Coronary artery (tissue), 2 donors: ENCODE results near the gene LLGL2.

Experiments used
- DNase-seq: peaks from one replicate; pipeline ENCODE4 v3.0.0-alpha.2; 2017; ENCODE audit warnings: low spot score
- H3K27ac ChIP-seq, 2 donors: fragments of 200-600 bp; sonication (generic); one replicate each; pipeline ENCODE4 v1.5.1; 2016 to 2019
- H3K4me3 ChIP-seq: fragments of 200-600 bp; sonication (generic); 2 replicates; pipeline ENCODE4 v1.5.1; 2016; ENCODE audit warnings: mild to moderate bottlenecking, moderate library complexity
- TF ChIP-seq, protein P1 (sequence below): fragments of 200-600 bp; sonication (generic); IDR thresholded peaks from one replicate; pipeline ENCODE4 v1.5.1; 2019; ENCODE audit warnings: antibody characterized with exemption

The LLGL2 gene

DNA sequence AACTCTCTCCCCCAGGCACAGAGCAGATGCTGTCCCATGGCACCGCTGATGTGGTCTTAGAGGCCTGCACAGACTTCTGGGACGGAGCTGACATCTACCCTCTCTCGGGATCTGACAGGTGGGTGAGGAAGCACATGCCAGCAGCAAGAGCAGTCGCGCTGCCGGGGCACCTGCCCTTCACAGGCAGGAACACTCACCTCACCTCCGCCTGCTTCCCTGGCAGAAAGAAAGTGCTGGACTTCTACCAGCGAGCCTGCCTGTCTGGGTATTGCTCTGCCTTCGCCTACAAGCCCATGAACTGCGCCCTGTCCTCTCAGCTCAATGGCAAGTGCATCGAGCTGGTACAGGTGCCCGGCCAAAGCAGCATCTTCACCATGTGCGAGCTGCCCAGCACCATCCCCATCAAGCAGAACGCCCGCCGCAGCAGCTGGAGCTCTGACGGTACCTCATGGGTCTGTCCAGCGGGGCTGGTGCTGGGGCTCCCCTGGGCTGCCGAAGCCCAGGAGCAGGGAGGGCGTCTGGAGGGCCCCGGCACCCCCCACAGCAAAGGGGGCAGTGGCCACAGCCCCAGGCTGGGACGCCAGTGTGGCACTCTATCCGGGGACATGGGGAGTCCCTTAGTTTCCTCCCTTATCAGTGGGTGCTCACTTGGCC lies 31.9 kb upstream of the LLGL2 start:
- no peak overlapping the region for H3K27ac ChIP-seq
- no peak for DNase-seq
- TF ChIP-seq, protein P1, sequence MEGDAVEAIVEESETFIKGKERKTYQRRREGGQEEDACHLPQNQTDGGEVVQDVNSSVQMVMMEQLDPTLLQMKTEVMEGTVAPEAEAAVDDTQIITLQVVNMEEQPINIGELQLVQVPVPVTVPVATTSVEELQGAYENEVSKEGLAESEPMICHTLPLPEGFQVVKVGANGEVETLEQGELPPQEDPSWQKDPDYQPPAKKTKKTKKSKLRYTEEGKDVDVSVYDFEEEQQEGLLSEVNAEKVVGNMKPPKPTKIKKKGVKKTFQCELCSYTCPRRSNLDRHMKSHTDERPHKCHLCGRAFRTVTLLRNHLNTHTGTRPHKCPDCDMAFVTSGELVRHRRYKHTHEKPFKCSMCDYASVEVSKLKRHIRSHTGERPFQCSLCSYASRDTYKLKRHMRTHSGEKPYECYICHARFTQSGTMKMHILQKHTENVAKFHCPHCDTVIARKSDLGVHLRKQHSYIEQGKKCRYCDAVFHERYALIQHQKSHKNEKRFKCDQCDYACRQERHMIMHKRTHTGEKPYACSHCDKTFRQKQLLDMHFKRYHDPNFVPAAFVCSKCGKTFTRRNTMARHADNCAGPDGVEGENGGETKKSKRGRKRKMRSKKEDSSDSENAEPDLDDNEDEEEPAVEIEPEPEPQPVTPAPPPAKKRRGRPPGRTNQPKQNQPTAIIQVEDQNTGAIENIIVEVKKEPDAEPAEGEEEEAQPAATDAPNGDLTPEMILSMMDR, result no peak
- H3K4me3 ChIP-seq, result no peak overlapping the region

DNA sequence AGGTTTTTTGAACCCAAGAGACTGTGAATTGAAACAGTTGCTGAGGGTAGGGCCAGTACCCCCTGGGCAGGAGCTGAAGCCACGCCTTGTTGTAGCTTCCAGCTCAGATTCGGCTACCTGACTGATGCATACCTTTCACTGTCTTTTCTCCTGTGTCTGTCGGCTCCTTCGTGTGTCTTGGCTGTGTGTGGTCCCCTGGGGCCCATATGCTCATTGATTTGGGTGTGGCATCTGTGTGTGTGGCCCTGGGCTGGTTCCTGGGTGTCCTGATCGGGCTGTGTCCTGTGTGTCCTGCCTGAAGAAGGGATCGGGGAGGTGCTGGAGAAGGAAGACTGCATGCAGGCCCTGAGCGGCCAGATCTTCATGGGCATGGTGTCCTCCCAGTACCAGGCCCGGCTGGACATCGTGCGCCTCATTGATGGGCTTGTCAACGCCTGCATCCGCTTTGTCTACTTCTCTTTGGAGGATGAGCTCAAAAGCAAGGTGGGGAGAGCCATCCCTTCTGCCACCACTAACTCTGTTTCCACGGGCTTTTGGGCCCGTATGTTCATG lies 31.1 kb upstream of the LLGL2 start:
- Histone ChIP-seq H3K4me3 (no peak overlapping the region), H3K27ac (no peak overlapping the region)
- TF ChIP-seq, protein P1, result no peak
- DNase-seq, result no peak

DNA sequence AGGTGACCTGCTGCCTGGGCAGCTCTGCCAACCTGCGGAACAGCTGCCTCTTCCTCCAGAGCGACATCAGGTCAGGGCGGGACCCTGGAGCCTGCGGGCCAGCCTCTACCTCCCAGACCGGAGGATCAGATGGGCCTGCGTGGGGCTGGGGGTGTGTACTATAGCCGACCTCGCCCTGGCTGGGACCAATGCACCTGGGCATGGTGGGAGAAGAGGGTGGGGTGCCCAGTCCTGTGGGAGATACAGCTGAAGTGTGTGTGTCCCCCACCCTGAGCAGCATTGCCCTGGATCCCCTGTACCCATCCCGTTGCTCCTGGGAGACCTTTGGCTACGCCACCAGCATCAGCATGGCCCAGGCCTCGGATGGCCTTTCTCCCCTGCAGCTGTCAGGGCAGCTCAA lies 29.5 kb upstream of the LLGL2 start:
- Histone ChIP-seq H3K27ac (no peak overlapping the region), H3K4me3 (no peak overlapping the region)
- TF ChIP-seq, protein P1, result no peak
- DNase-seq, result no peak

DNA sequence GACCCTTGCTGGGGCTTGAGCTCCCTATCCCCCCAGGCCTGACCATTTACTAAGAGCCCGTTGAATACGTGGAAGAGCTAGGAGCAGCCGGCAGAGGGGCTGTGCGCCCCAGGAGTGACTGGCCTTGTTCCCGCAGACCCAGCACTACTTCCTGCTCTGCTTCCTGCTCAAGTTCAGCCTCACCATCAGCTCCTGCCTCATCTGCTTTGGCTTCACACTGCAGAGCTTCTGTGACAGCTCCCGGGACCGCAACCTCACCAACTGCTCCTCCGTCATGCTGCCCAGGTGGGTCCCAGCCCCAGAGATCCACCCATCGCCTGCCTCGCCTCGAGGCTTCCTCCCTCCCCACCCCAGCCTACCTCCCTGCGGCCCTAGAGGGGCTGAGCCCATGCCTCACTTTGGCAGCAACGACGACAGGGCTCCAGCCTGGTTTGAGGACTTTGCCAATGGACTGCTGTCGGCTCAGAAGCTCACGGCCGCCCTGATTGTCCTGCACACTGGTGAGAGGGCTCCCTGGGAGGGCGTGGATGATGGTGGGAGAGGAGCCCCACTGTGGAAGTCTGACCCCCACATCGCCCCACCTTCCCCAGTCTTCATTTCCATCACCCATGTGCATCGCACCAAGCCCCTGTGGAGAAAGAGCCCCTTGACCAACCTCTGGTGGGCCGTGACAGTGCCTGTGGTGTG lies 27.3 kb upstream of the LLGL2 start:
- Histone ChIP-seq H3K27ac (peak overlapping the region in 1 of 2 donors; percentile 74), H3K4me3 (no peak overlapping the region)
- no peak for DNase-seq
- TF ChIP-seq, protein P1, result no peak

DNA sequence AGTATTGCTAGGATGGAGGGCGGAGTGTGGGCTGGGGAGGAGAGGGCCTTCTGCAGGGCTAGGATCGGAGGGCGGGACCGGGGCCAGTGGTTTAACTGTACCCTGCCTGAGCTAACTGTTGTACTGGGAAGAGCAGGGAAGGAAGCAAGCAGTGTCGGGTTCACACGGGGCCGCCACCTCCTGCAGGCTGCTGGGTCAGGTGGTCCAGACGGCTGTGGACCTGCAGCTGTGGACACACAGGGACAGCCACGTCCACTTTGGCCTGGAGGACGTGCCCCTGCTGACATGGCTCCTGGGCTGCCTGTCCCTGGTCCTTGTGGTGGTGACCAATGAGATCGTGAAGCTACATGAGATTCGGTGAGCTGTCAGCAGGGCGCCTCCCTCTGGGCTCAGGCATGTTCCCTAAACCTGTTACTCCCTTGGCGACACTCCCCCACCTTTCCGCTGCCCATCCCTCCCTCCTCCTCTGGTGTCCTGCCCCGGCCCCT lies 26.7 kb upstream of the LLGL2 start:
- TF ChIP-seq, protein P1, result no peak
- H3K4me3 ChIP-seq, result no peak overlapping the region
- H3K27ac ChIP-seq, result peak overlapping the region in 1 of 2 donors; percentile 74
- DNase-seq, result no peak

DNA sequence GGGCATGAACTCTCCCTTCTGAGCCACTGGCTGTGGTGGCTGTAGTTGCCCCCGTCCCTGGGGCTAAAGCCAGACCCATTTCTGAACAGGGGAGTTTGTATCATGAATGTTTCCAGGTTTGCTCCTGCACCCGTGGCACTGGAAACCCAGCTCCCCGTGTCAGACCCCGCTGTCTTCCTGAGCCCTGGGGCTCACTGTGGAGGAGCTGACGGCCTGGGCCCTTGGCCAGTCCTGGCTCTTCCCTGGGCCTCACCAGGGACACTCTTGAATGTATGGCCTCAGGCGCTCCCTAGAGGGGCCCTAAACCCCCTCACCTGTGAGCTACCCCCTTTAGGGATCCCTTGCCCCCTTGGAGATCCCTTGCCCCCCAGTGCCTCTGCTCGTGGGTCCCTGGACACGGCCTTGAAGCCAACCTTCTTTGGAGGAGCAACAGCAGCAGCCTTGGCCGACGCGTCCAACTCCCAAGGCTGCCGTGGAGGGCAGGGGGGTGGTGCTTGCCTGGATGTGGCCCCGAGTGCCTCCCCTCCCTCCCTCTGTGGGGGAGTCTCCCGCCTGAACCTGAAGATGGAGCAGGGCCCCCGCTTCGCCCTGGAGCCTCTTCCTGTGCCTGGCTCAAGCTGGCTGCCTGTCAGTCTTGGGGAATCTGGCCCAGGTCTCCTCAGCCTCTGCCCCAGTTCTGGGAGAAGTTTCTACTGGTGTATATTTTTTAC lies 26.0 kb upstream of the LLGL2 start:
- TF ChIP-seq, protein P1, result no peak
- Histone ChIP-seq H3K27ac (peak overlapping the region in 1 of 2 donors; percentile 74), H3K4me3 (no peak overlapping the region)
- no peak for DNase-seq
